Stimulated activated naive B cell treated with anti-CD40 and anti-IgM and Interleukin-4, amounts not matched to agents 10 μg/mL and 1 μg/mL and 100 μg/mL, for 72 hours (primary cell): ENCODE results near the gene SIGLEC15.
"Not testable (repeated sequence)": the region's sequence is repeated elsewhere in the genome, so short reads cannot be mapped to it uniquely, and the experiment has no call there.

Experiments used
- ATAC-seq, 2 donors: fragments of 150-1000 bp; cut with Tn5 transposase; replicated peaks; 2 replicates each; pipeline ENCODE4 v1.10.0; 2021; ENCODE audit warnings: moderate library complexity in 1 of 2
- DNase-seq: peaks from one replicate; pipeline ENCODE4 v3.0.0; 2021
- H3K27ac Mint-ChIP-seq: one replicate; pipeline ENCODE4 v1.8.0; 2022; ENCODE audit warnings: mild to moderate bottlenecking, mixed read lengths
- H3K27me3 Mint-ChIP-seq, 2 donors: one replicate each; pipeline ENCODE4 v1.8.0; 2022; ENCODE audit warnings: mixed read lengths in 2 of 2
- H3K36me3 Mint-ChIP-seq, 2 donors: one replicate each; pipeline ENCODE4 v1.8.0; 2022; ENCODE audit warnings: mixed read lengths in 2 of 2, mild to moderate bottlenecking in 1 of 2
- H3K4me1 Mint-ChIP-seq, 2 donors: one replicate each; pipeline ENCODE4 v1.8.0; 2022; ENCODE audit warnings: mixed read lengths in 2 of 2, mild to moderate bottlenecking in 1 of 2
- H3K4me3 Mint-ChIP-seq, 2 donors: one replicate each; pipeline ENCODE4 v1.8.0; 2022; ENCODE audit warnings: mild to moderate bottlenecking in 2 of 2, mixed read lengths in 2 of 2, moderate library complexity in 1 of 2
- H3K9me3 Mint-ChIP-seq, 2 donors: one replicate each; pipeline ENCODE4 v1.8.0; 2022; ENCODE audit warnings: mixed read lengths in 2 of 2, mild to moderate bottlenecking in 1 of 2

The SIGLEC15 gene

GRCh38 chr18:45845410-45845809 lies 19.9 kb downstream of the SIGLEC15 start:
- DNase-seq = no peak
- H3K4me1 Mint-ChIP-seq = peaks cover 15 to 28% of the 10 kb centered on the region in 2 donors
- peaks cover 11 to 37% of the 10 kb centered on the region in 2 donors for H3K36me3 Mint-ChIP-seq
- no peak overlapping the region for H3K27ac Mint-ChIP-seq
- ATAC-seq = no peak
- H3K27me3 Mint-ChIP-seq = peaks cover 11 to 12% of the 10 kb centered on the region in 2 donors
- no peaks in the 10 kb centered on the region for H3K9me3 Mint-ChIP-seq
- H3K4me3 Mint-ChIP-seq = no peak overlapping the region

- peaks cover 14 to 26% of the 10 kb centered on the region in 2 donors for H3K4me1 Mint-ChIP-seq
- H3K9me3 Mint-ChIP-seq = no peaks in the 10 kb centered on the region
- ATAC-seq (peak in 1 of 2 donors; percentile 8), DNase-seq (no peak)
- H3K36me3 Mint-ChIP-seq = peaks cover 9 to 39% of the 10 kb centered on the region in 2 donors
- H3K27ac Mint-ChIP-seq = no peak overlapping the region
- H3K4me3 Mint-ChIP-seq = no peak overlapping the region
- H3K27me3 Mint-ChIP-seq = no peaks in the 10 kb centered on the region
These were observed 21.6 kb downstream of the SIGLEC15 start for GRCh38 chr18:45847119-45847518.

GRCh38 chr18:45848643-45849042 lies 23.2 kb downstream of the SIGLEC15 start:
- not testable (repeated sequence) for DNase-seq, H3K9me3 Mint-ChIP-seq, H3K27me3 Mint-ChIP-seq, H3K27ac Mint-ChIP-seq, ATAC-seq, H3K4me3 Mint-ChIP-seq
- peaks cover 23 to 43% of the 10 kb centered on the region in 2 donors for H3K36me3 Mint-ChIP-seq
- peaks cover 14 to 26% of the 10 kb centered on the region in 2 donors for H3K4me1 Mint-ChIP-seq

GRCh38 chr18:45849529-45849928 lies 24.1 kb downstream of the SIGLEC15 start:
- DNase-seq = no peak
- Mint-ChIP-seq H3K4me1 (peaks cover 14 to 26% of the 10 kb centered on the region in 2 donors), H3K27ac (no peak overlapping the region), H3K36me3 (peaks cover 23 to 43% of the 10 kb centered on the region in 2 donors), H3K9me3 (no peaks in the 10 kb centered on the region), H3K27me3 (no peaks in the 10 kb centered on the region), H3K4me3 (no peak overlapping the region)
- peak; percentile 60 to 63 for ATAC-seq

GRCh38 chr18:45850021-45850420 lies 24.5 kb downstream of the SIGLEC15 start:
- Mint-ChIP-seq H3K27ac (no peak overlapping the region), H3K9me3 (no peaks in the 10 kb centered on the region), H3K4me3 (no peak overlapping the region), H3K36me3 (peaks cover 24 to 42% of the 10 kb centered on the region in 2 donors), H3K27me3 (no peaks in the 10 kb centered on the region), H3K4me1 (peaks cover 14 to 26% of the 10 kb centered on the region in 2 donors)
- DNase-seq (no peak), ATAC-seq (peak; percentile 85 to 90)

GRCh38 chr18:45851161-45851925 lies 25.9 kb downstream of the SIGLEC15 start:
- DNase-seq = no peak
- Mint-ChIP-seq H3K9me3 (no peaks in the 10 kb centered on the region), H3K36me3 (peaks cover 36 to 55% of the 10 kb centered on the region in 2 donors), H3K27ac (no peak overlapping the region), H3K27me3 (no peaks in the 10 kb centered on the region), H3K4me1 (peaks cover 14 to 26% of the 10 kb centered on the region in 2 donors), H3K4me3 (no peak overlapping the region)
- no peak for ATAC-seq

- no peaks in the 10 kb centered on the region for H3K9me3 Mint-ChIP-seq
- no peak overlapping the region for H3K4me3 Mint-ChIP-seq
- DNase-seq (no peak), ATAC-seq (no peak)
- H3K4me1 Mint-ChIP-seq = peaks cover 9 to 18% of the 10 kb centered on the region in 2 donors
- H3K27me3 Mint-ChIP-seq = no peaks in the 10 kb centered on the region
- no peak overlapping the region for H3K27ac Mint-ChIP-seq
- peaks cover 37 to 64% of the 10 kb centered on the region in 2 donors for H3K36me3 Mint-ChIP-seq
These were observed 27.2 kb downstream of the SIGLEC15 start for GRCh38 chr18:45852631-45853030.

GRCh38 chr18:45854036-45854586 lies 28.6 kb downstream of the SIGLEC15 start:
- H3K4me3 Mint-ChIP-seq = no peak overlapping the region
- ATAC-seq (no peak), DNase-seq (no peak)
- no peaks in the 10 kb centered on the region for H3K9me3 Mint-ChIP-seq
- peaks cover 8 to 13% of the 10 kb centered on the region in 2 donors for H3K4me1 Mint-ChIP-seq
- peaks cover 38 to 73% of the 10 kb centered on the region in 2 donors for H3K36me3 Mint-ChIP-seq
- no peaks in the 10 kb centered on the region for H3K27me3 Mint-ChIP-seq
- no peak overlapping the region for H3K27ac Mint-ChIP-seq

- Mint-ChIP-seq H3K27me3 (no peaks in the 10 kb centered on the region), H3K9me3 (no peaks in the 10 kb centered on the region), H3K27ac (no peak overlapping the region), H3K36me3 (peaks cover 42 to 67% of the 10 kb centered on the region in 2 donors), H3K4me3 (no peak overlapping the region), H3K4me1 (no peaks in the 10 kb centered on the region)
- DNase-seq = no peak
- no peak for ATAC-seq
These were observed 31.1 kb downstream of the SIGLEC15 start for GRCh38 chr18:45856531-45856930.

GRCh38 chr18:45859334-45859733 lies 33.9 kb downstream of the SIGLEC15 start:
- Mint-ChIP-seq H3K36me3 (peaks cover 46 to 76% of the 10 kb centered on the region in 2 donors), H3K4me1 (no peaks in the 10 kb centered on the region), H3K27ac (no peak overlapping the region), H3K4me3 (no peak overlapping the region), H3K9me3 (no peaks in the 10 kb centered on the region), H3K27me3 (no peaks in the 10 kb centered on the region)
- DNase-seq = no peak
- no peak for ATAC-seq

- Mint-ChIP-seq H3K4me1 (no peaks in the 10 kb centered on the region), H3K4me3 (no peak overlapping the region), H3K27me3 (no peaks in the 10 kb centered on the region), H3K27ac (no peak overlapping the region), H3K36me3 (peaks cover 51 to 80% of the 10 kb centered on the region in 2 donors), H3K9me3 (no peaks in the 10 kb centered on the region)
- DNase-seq = no peak
- ATAC-seq = no peak
These were observed 35.0 kb downstream of the SIGLEC15 start for GRCh38 chr18:45860492-45860891.

- ATAC-seq (no peak), DNase-seq (no peak)
- Mint-ChIP-seq H3K36me3 (peaks cover 52 to 80% of the 10 kb centered on the region in 2 donors), H3K4me3 (no peak overlapping the region), H3K4me1 (no peaks in the 10 kb centered on the region), H3K27ac (no peak overlapping the region), H3K27me3 (no peaks in the 10 kb centered on the region), H3K9me3 (no peaks in the 10 kb centered on the region)
These were observed 35.5 kb downstream of the SIGLEC15 start for GRCh38 chr18:45860971-45861370.

- no peak for ATAC-seq
- no peaks in the 10 kb centered on the region for H3K27me3 Mint-ChIP-seq
- no peaks in the 10 kb centered on the region for H3K9me3 Mint-ChIP-seq
- no peak overlapping the region for H3K27ac Mint-ChIP-seq
- H3K4me3 Mint-ChIP-seq = no peak overlapping the region
- no peak for DNase-seq
- peaks cover 57 to 80% of the 10 kb centered on the region in 2 donors for H3K36me3 Mint-ChIP-seq
- H3K4me1 Mint-ChIP-seq = no peaks in the 10 kb centered on the region
These were observed 36.5 kb downstream of the SIGLEC15 start for GRCh38 chr18:45861926-45862325.

GRCh38 chr18:45863469-45863868 lies 38.0 kb downstream of the SIGLEC15 start:
- H3K36me3 Mint-ChIP-seq = peaks cover 59 to 71% of the 10 kb centered on the region in 2 donors
- no peak for ATAC-seq

GRCh38 chr18:45864081-45864480 lies 38.6 kb downstream of the SIGLEC15 start:
- no peaks in the 10 kb centered on the region for H3K9me3 Mint-ChIP-seq
- no peak for ATAC-seq
- H3K27me3 Mint-ChIP-seq = no peaks in the 10 kb centered on the region
- H3K36me3 Mint-ChIP-seq = peaks cover 56 to 66% of the 10 kb centered on the region in 2 donors
- no peak overlapping the region for H3K4me3 Mint-ChIP-seq
- H3K4me1 Mint-ChIP-seq = no peaks in the 10 kb centered on the region
- no peak for DNase-seq
- H3K27ac Mint-ChIP-seq = no peak overlapping the region

More at GRCh38 chr18:45863469-45863868, 38.0 kb downstream of the SIGLEC15 start:
- no peaks in the 10 kb centered on the region for H3K9me3 Mint-ChIP-seq
- no peak for DNase-seq
- H3K27ac Mint-ChIP-seq = no peak overlapping the region
- no peaks in the 10 kb centered on the region for H3K27me3 Mint-ChIP-seq
- H3K4me1 Mint-ChIP-seq = no peaks in the 10 kb centered on the region
- no peak overlapping the region for H3K4me3 Mint-ChIP-seq
